ENCODE data around the gene KRTAP4-1. TPM values are rescaled to one million over a fixed set of nuclear protein-coding genes. Genes with fewer than 3 reads are reported as not detected.
"Not testable (repeated sequence)": the region's sequence is repeated elsewhere in the genome, so short reads cannot be mapped to it uniquely, and the experiment has no call there.

Gene KRTAP4-1
- polyA plus RNA-seq (ENCODE audit: insufficient read length in 12 of 12), result not detected
- long read RNA-seq, donor 1, result 0 reads
- long read RNA-seq, donor 2, result 0 reads
- long read RNA-seq, donor 3, result 0 reads
- long read RNA-seq, donor 4, result 0 reads
- long read RNA-seq, donor 5, result 0 reads
- long read RNA-seq, donor 6, result 0 reads
- long read RNA-seq, donor 7, result 0 reads
- long read RNA-seq, donor 8, result 0 reads
- long read RNA-seq, donor 9, result 0 reads
- long read RNA-seq, donor 10, result 0 reads
- long read RNA-seq, donor 11, result 0 reads

DNA sequence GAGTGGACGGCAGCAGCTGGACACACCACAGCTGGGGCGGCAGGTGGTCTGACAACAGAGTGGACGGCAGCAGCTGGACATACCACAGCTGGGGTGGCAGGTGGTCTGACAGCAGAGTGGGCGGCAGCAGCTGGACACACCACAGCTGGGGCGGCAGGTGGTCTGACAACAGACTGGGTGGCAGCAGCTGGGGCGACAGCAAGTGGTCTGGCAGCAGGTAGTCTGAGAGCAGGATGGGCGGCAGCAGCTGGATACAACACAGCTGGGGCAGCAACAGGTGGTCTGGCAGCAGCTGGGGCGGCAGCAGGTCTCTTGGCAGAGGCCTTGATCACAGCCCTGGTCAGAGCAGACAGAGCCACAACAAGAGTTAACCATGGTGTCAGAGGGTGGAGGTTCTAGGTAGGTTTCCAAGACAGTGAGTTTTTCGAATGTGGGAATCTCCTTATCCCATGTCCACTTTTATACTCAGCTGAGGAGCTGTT, at the start of gene KRTAP4-1:
Gene KRTAP4-1 (minus strand): TSS at position 432 of the 482 bp plus-strand sequence. CDS start 57 bp downstream, at position 375.
- DNase-seq, result no peak

DNA sequence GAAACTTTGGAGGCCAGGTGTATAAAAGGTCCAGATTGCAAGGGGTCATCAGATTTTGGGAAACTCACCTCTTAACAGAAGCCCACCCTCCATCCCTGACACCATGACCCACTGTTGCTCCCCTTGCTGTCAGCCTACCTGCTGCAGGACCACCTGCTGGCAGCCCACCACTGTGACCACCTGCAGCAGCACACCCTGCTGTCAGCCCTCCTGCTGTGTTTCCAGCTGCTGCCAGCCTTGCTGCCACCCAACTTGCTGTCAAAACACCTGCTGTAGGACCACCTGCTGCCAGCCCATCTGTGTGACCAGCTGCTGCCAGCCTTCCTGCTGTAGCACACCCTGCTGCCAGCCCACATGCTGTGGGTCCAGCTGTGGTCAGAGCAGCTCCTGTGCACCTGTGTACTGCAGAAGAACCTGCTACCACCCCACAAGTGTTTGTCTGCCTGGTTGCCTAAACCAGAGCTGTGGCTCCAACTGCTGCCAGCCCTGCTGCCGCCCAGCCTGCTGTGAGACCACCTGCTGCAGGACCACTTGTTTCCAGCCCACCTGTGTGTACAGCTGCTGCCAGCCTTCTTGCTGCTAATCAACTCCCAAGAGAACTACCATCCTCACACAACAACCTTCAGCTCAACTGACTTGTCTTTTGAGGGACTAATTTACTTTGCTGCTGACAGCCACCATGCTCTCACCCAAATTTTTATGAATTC, 47.8 kb upstream of the KRTAP4-1 start, which contains the start of gene KRTAP9-3:
Gene KRTAP9-3 (plus strand): TSS at position 51 of the 707 bp plus-strand sequence. CDS start 53 bp downstream, at position 104.
- not testable (repeated sequence) for DNase-seq

DNA sequence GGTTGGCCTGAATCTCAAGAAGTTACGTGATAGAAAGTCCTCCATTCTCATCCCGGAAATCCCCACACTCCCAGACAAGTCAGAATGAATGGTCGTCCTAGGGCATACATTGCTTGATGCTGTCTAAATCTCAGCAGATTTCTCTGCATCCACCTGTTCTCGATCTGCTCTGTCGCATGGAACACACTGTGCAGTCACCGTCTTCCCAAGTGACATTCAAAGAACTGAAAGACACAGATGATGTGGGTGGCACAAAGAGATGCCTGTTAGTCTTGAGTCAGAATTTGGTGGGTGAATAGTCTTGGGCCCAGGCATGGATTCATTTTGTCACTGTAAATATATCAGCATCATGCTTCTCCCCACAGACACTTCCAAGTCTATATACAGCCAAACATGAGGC, 47.0 kb upstream of the KRTAP4-1 start:
- DNase-seq, result no peak

DNA sequence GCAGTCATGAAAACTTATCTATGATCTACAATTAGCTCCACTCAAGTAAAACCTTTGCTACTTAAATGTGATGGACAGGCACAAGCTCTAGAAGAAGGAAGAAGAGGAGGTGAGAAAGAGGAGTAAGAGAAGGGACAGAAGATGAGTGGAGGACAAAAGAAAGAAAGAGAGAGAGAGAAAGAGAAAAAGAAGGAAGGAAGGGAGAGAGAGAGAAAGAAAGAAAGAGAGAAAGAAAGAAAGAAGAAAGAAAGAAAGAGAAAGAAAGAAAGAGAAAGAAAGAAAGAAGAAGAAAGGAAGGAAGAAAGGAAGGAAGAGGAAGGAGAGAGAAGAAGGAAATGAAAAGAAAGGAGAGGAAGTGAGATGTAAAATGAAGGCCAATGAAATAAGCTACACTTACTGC, 45.4 kb upstream of the KRTAP4-1 start:
- no peak for DNase-seq

DNA sequence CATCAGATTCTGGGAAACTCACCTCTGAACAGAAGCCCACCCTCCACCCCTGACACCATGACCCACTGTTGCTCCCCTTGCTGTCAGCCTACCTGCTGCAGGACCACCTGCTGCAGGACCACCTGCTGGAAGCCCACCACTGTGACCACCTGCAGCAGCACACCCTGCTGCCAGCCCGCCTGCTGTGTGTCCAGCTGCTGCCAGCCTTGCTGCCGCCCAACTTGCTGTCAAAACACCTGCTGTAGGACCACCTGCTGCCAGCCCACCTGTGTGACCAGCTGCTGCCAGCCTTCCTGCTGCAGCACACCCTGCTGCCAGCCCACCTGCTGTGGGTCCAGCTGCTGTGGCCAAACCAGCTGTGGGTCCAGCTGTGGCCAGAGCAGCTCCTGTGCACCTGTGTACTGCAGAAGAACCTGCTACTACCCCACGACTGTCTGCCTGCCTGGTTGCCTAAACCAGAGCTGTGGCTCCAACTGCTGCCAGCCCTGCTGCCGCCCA, 41.9 kb upstream of the KRTAP4-1 start, which contains the start of gene KRTAP9-2:
Gene KRTAP9-2 (plus strand): TSS at position 51 of the 498 bp plus-strand sequence. CDS start 7 bp downstream, at position 58.
- not testable (repeated sequence) for DNase-seq

DNA sequence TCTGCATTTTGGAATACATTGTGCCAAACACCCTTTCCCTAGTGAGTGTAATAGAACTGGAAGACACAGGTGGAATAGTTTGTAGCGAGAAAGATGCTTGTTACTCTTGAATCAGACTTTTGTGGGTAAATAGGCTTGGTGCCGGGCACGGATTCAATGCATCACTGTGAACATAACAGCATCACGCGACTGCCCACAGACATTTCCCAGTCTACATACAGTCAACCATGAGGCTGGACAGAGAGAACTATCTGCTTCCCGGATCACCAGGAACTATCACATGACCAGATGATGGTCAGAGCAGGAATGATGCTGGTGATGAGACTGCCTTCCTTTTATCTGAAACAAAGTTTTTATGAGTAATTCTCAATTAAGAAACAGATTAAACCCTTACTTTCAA, 41.3 kb upstream of the KRTAP4-1 start:
- DNase-seq, result no peak

DNA sequence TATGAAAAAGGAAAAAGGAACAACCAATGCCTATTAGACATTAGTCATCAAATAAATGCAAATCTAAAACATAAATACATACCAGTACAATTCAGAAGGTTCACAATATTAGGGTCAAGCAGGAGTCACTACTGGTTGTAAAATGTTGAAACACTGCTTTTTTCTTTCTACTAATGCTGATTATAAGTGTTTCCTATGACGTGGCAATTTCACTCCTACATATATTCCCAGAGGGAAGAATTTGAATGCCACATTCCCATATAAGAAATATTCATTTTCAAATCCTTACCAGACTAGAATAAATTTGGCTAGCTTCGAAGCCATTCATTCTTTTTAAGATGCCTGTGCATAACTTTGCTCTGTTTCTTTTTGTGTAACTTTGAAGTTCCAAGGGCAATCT, 39.1 kb upstream of the KRTAP4-1 start:
- DNase-seq, result no peak

DNA sequence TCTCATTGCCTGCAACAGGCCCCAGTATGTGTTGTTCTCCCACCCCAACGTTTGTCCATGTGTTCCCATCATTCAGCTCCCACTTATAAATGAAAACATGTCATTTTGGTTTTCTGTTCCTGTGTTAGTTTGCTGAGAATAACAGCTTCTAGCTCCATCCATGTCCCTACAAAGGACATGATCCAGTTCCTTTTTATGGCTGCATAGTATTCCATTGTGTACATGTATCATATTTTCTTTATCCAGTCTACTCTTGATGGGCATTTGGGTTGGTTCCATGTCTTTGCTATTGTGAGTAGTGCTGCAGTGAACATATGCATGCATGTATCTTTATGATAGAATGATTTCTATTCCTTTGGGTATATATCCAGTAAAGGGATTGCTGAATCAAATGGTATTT, 31.0 kb upstream of the KRTAP4-1 start:
- no peak for DNase-seq

DNA sequence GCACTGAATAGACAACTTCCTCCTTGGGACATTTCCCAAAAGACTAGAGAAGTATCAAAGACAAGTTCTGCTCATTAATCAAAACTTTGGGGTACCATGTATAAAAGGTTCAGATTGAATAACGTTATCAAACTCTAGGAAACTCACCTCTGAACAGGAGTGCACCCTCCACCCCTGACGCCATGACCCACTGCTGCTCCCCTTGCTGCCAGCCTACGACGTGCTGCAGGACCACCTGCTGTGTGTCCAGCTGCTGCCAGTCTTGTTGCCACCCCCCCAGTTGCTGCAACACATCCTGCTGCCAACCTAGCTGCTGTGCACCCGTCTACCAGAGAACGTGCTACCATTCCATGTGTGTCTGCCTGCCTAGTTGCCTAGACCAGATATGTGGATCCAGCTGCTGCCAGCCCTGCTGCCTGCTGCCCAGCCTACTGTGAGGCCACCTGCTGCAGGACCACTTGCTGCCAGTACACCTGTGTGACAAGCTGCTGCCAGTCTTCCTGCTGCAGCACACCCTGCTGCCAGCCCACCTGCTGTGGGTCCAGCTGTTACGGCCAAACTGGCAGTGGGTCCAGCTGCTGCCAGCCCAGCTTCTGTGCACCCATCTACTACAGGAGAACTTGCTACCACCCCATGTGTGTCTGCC, 27.9 kb upstream of the KRTAP4-1 start:
- peak; percentile 1 for DNase-seq

DNA sequence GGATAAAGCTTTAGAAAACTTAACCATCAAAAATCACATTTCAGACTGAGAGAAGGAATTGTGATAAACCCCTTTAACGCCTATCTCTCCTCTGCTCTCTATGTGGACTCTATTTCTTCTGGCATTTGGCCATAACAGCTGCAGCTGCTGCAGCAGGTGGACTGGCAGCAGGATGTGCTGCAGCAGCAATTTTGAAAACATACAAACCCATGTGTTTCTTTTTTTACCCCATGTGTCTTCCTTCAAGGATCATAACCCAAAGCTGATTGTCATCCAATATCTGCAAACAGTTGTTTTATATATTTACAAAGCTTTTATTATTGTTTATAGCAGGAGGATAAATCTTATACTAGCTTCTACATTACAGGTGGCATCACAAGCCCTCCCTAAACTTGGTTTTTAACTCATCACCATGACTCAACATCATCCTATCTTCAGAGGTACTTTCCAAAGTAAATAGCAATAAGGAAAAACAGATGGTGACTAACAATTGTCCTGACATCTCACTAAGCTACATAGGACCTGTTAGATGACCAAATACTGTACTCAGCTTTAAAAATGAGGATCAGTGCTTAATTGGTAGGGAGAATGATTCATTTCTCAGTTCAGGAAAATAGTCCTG, 27.2 kb upstream of the KRTAP4-1 start:
- peak; percentile 1 for DNase-seq

DNA sequence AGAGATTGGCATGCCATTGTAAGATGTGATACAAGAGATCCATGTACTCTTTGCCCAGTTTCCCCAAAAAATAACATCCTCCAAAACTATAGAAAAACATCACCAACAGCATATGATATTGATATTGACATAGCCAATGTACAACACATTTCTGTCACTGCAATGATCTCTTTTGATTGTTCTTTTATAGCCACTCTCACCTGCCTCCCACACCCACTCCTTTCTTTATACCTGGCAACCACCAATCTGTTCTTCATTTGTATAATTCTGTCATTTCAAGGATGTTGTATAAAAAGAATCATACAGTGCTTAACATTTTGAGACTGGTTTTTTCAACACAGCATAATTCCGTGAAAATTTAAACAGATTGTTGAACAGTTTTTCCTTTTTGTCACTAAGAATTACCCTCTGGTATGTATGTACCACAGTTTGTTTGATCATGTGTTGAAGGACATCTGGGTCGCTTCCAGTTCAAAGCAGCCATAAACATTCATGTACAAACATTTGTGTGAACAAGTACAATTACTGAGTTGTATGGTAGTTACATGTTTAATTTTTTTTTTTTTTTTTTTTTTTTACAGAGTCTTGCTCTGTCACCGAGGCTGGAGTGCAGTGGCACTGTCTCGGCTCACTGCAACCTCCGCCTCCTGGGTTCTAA, 14.8 kb upstream of the KRTAP4-1 start:
- no peak for DNase-seq

DNA sequence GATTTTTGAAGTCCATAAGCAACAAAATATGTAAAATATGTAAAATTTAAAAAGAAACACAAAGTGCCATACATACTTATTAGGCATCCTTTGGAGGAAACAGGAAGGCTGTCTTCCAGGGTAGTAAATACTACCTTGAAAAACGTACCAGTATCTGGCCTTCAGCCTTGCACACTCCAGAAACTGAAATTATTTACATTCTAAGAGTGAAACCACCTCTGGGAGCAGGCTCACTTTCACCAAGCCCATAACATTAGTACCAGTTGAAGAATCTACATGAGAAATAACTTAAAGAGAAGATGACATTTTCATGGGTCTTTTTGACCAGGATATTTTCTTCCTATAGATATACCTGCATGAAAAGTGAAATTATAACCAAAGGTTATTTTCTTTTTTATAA, 11.4 kb upstream of the KRTAP4-1 start:
- no peak for DNase-seq

DNA sequence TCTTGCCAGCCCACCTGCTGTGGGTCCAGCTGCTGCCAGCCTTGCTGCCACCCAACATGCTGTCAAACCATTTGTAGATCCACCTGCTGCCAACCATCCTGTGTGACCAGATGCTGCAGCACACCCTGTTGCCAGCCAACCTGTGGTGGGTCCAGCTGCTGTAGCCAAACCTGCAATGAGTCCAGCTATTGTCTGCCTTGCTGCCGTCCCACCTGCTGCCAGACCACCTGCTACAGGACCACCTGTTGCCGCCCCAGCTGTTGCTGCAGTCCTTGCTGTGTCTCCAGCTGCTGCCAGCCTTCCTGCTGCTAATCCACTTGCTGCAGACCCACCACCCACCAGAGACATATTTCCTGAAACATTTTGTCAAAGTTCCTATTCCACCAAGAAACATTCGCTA, 5.6 kb upstream of the KRTAP4-1 start:
- no peak for DNase-seq

DNA sequence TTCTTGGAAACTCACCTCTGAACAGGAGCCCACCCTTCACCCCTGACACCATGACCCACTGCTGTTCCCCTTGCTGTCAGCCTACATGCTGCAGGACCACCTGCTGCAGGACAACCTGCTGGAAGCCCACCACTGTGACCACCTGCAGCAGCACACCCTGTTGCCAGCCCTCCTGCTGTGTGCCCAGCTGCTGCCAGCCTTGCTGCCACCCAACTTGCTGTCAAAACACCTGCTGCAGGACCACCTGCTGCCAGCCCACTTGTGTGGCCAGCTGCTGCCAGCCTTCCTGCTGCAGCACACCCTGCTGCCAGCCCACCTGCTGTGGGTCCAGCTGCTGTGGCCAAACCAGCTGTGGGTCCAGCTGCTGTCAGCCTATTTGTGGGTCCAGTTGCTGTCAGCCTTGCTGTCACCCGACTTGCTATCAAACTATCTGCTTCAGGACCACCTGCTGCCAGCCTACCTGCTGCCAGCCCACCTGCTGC, 5.2 kb upstream of the KRTAP4-1 start, which contains the start of gene KRTAP9-1:
Gene KRTAP9-1 (plus strand): TSS at position 51 of the 482 bp plus-strand sequence. CDS start 0 bp downstream, at position 51.
- DNase-seq, result not testable (repeated sequence)

DNA sequence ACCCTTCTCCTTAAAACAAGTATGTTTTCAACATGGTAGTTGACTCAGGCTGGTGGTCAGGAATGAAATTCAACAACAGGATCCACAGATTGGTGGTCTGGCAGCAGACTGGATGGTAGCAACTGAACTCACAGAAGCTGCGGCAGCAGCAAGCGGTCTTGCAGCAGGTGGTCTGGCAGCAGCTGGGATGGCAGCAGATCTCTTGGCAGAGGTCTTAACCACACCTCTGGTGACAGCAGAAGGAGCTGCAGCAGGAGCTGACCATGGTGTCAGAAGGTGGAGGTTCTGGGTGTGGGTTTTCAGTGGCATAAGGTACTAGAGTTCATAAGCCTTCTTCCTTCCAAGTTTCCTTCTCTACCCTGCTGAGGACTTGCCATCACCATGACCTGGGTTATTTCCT, 2.2 kb upstream of the KRTAP4-1 start:
- DNase-seq, result no peak

DNA sequence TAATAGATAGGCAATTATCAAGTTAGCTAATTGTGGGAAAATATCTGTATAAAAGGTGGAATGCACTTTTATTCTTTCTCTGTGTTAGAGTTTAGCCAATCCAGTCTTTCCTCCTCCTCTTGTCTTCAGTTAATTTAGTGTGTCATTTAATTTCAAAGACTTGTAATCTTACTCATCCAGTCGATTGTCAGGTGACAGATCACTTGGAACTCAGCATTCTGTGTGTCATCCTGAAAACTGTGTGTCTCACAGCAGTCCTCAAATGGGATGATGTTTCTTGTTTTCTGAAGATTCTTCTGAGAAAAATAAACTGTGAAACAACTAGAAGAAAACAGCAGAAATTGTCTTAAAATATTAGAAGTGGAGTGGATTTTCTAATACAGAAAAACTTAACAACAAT, 290 bp upstream of the KRTAP4-1 start:
- DNase-seq, result no peak

DNA sequence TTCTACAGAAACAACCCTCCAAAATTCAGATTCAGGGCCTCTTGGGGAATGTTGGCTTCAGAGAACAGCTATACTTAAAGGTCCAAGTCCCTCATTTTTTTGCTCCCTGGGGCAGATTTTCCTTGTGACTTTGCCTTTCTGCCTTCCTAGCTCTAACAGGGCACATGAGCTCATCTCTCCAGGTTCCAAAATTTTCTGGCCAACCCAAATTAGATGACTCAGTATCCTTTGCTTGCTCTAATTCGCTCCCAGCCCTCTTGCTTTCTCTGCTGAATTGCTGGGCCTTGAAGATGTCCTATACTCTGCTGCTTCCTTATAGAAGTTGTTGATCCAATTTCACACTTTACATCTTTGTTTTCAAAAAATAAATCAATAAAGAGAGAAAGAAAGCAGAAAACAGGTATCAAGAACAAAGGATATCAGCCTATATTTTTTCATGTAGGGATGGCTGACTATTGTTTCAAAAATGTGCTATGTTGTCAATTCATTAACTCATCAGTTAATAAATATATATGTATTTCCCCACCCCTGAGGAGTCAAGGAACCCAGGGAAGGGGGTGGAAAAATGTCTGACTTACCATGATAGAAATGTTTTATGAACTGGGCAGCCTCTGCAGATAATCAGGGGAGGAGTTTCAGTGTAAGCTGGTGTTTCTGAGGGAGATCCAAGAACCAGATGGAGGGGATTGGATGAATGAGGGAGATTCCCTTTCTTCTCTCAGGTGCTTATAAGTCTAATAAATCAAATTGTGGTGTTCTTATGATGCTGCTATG, 5.7 kb downstream of the KRTAP4-1 start:
- no peak for DNase-seq

DNA sequence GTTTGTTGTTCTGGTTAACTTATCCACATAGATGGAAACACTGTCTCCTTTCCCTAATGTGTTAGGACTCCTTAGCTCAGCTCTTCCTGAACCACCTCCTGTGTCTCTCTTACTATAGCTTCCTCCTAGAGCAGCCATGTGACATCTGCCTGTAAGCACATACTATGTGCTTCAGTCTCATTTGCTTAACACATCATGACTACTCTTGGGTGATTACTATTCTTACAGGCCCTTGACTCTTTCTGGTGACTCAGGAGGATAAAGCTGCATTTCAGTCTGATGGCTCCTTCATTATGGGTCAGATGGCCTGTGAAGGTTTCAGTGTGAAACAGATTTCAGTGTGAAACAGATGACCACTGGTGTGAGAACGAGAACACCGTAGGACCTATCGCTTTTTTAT, 6.4 kb downstream of the KRTAP4-1 start:
- no peak for DNase-seq

DNA sequence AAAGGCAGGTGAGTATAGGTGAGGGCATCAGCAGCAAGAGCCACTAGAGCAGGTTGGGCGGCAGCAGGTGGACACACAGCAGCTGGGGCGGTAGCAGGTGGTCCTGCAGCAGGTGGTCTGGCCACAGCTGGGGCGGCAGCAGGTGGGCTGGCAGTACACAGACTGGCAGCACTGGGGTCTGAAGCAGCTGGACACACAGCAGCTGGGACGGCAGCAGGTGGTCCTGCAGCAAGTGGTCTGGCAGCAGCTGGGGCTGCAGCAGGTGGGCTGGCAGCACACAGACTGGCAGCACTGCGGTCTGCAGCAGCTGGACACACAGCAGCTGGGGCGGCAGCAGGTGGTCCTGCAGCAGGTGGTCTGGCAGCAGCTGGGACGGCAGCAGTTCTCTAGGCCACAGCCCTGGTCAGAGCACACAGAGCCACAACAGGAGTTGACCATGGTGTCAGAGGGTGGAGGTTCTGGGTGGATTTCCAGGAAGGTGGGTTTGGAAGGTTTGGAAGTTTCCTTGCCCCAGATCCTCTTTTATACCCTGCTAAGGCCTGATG, 6.9 kb downstream of the KRTAP4-1 start, which contains the start of gene KRTAP4-2:
Gene KRTAP4-2 (minus strand): TSS at position 495 of the 545 bp plus-strand sequence. CDS start 57 bp downstream, at position 438.
- no peak for DNase-seq
